ENCODE measurements around the gene RASGRF2. TPM values are rescaled to one million over a fixed set of nuclear protein-coding genes. Genes with fewer than 3 reads are reported as not detected.

Gene RASGRF2
- total RNA-seq, 1 experiment from 2014 or later, result 9.1 TPM

DNA sequence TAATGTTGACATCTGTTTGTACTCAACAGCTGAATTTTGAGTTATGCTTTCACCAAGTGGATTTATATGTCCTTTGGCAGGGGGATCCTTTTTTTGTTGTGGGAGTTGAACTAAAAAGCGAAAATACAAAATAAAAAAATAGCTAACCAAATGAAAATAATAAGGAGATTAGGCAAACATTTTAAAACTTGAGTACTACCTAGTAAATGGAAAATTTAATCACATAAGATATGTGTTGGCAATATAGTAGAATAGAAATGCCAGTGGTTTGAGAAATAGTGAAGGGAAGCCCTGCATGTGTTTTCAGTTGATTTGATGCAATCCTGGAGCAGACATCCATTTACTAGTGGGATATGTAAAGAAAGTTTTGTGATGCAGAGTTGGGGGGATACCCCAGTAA is 98.0 kb downstream of the RASGRF2 start:
- ChIA-PET CTCF (no interaction called here), POLR2A (ENCODE audit: low non-redundant PET) (no interaction called here)
- Histone ChIP-seq H3K36me3 (ENCODE audit: insufficient read depth, low read length, poor library complexity, severe bottlenecking) (no peaks in the 10 kb centered on the region), H3K4me3 (ENCODE audit: low read depth, low read length, poor library complexity, severe bottlenecking) (no peak overlapping the region), H3K27ac (ENCODE audit: low read depth, low read length, poor library complexity, severe bottlenecking) (no peak overlapping the region), H3K9me3 (ENCODE audit: low read depth, low read length, poor library complexity, severe bottlenecking) (no peaks in the 10 kb centered on the region), H3K27me3 (replicated peaks; ENCODE audit: insufficient read depth, low read depth, low read length, poor library complexity) (no peaks in the 10 kb centered on the region), H3K4me1 (ENCODE audit: insufficient read depth, low read length, poor library complexity, severe bottlenecking) (no peaks in the 10 kb centered on the region)
- no TSS peak for BruUV-seq (replicated peaks)
- intact Hi-C loops (cut with micrococcal nuclease; ENCODE audit: unreplicated experiment), result no loop called here
- DNase-seq (ENCODE audit: low spot score), result no peak
- TF ChIP-seq, protein P1, sequence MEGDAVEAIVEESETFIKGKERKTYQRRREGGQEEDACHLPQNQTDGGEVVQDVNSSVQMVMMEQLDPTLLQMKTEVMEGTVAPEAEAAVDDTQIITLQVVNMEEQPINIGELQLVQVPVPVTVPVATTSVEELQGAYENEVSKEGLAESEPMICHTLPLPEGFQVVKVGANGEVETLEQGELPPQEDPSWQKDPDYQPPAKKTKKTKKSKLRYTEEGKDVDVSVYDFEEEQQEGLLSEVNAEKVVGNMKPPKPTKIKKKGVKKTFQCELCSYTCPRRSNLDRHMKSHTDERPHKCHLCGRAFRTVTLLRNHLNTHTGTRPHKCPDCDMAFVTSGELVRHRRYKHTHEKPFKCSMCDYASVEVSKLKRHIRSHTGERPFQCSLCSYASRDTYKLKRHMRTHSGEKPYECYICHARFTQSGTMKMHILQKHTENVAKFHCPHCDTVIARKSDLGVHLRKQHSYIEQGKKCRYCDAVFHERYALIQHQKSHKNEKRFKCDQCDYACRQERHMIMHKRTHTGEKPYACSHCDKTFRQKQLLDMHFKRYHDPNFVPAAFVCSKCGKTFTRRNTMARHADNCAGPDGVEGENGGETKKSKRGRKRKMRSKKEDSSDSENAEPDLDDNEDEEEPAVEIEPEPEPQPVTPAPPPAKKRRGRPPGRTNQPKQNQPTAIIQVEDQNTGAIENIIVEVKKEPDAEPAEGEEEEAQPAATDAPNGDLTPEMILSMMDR (conservative IDR thresholded peaks at IDR 0.05; ENCODE audit: low read depth, low read length), result no peak
- no peak for TF ChIP-seq EZH2 (IDR thresholded peaks at IDR 0.05; ENCODE audit: borderline replicate concordance, low read depth, low read length, poor library complexity, severe bottlenecking)

DNA sequence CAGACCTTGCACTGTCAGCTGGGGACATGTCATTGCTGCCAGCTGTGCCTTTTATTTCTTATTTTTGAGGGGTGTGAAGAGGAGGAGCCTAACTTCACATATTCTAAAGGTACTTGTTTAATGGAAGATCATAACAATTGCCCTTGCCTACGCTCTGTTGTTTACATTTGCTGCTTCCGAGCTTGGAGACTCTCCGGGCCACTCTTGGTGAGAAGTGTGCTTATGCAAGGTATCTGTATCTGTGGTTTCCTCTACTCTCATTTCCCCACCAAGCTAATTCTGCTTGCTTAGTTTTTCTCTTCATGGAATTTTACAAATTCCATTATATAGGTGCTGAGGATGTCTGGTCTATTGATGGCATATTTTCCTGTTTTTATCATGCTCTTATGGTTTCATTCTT is 105.3 kb downstream of the RASGRF2 start:
- Histone ChIP-seq H3K4me1 (ENCODE audit: insufficient read depth, low read length, poor library complexity, severe bottlenecking) (peaks cover 14% of the 10 kb centered on the region), H3K27me3 (replicated peaks; ENCODE audit: insufficient read depth, low read depth, low read length, poor library complexity) (no peaks in the 10 kb centered on the region), H3K36me3 (ENCODE audit: insufficient read depth, low read length, poor library complexity, severe bottlenecking) (no peaks in the 10 kb centered on the region), H3K9me3 (ENCODE audit: low read depth, low read length, poor library complexity, severe bottlenecking) (no peaks in the 10 kb centered on the region), H3K4me3 (ENCODE audit: low read depth, low read length, poor library complexity, severe bottlenecking) (no peak overlapping the region), H3K27ac (ENCODE audit: low read depth, low read length, poor library complexity, severe bottlenecking) (no peak overlapping the region)
- TF ChIP-seq, protein P1 (conservative IDR thresholded peaks at IDR 0.05; ENCODE audit: low read depth, low read length), result no peak
- no peak for TF ChIP-seq EZH2 (IDR thresholded peaks at IDR 0.05; ENCODE audit: borderline replicate concordance, low read depth, low read length, poor library complexity, severe bottlenecking)
- ChIA-PET CTCF (no interaction called here), POLR2A (ENCODE audit: low non-redundant PET) (no interaction called here)
- intact Hi-C loops (cut with micrococcal nuclease; ENCODE audit: unreplicated experiment), result no loop called here
- no TSS peak for BruUV-seq (replicated peaks)
- no peak for DNase-seq (ENCODE audit: low spot score)

DNA sequence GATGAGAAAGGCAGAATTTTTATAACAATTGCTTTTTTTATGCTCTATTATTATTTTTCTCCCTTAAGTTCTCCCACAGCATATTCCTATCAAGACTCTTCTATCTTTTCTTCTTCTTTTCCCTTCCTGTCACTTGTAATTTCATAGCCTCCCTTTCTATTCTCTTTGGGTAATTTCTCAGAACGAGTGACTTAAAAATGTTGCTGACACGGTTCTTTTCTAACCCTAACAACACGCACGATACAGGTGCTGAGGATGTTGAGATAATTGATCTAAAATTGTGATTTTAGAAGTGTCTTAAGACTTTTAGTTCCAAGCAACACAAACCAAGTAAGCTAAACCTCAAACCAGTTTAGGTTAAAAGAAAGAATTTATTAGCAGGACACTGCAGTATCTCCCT is 105.9 kb downstream of the RASGRF2 start:
- Histone ChIP-seq H3K27me3 (replicated peaks; ENCODE audit: insufficient read depth, low read depth, low read length, poor library complexity) (no peaks in the 10 kb centered on the region), H3K4me1 (ENCODE audit: insufficient read depth, low read length, poor library complexity, severe bottlenecking) (peaks cover 14% of the 10 kb centered on the region), H3K9me3 (ENCODE audit: low read depth, low read length, poor library complexity, severe bottlenecking) (no peaks in the 10 kb centered on the region), H3K27ac (ENCODE audit: low read depth, low read length, poor library complexity, severe bottlenecking) (no peak overlapping the region), H3K4me3 (ENCODE audit: low read depth, low read length, poor library complexity, severe bottlenecking) (no peak overlapping the region), H3K36me3 (ENCODE audit: insufficient read depth, low read length, poor library complexity, severe bottlenecking) (no peaks in the 10 kb centered on the region)
- POLR2A ChIA-PET (ENCODE audit: low non-redundant PET), result no interaction called here
- intact Hi-C loops (cut with micrococcal nuclease; ENCODE audit: unreplicated experiment), result no loop called here
- no peak for DNase-seq (ENCODE audit: low spot score)
- CTCF ChIA-PET, result no interaction called here
- TF ChIP-seq, protein P1 (conservative IDR thresholded peaks at IDR 0.05; ENCODE audit: low read depth, low read length), result no peak
- no peak for TF ChIP-seq EZH2 (IDR thresholded peaks at IDR 0.05; ENCODE audit: borderline replicate concordance, low read depth, low read length, poor library complexity, severe bottlenecking)
- no TSS peak for BruUV-seq (replicated peaks)

All from A673 (cell line).